HEK293 (cell line): ENCODE measurements around the gene LRRC8D.

Experiments
- GLIS2 ChIP-seq: fragments of 450-650 bp; formaldehyde crosslinking; IDR thresholded peaks from 2 replicates; pipeline ENCODE4 v1.5.1; 2016; ENCODE audit warnings: missing biosample characterization, missing genetic modification characterization
- MZF1 ChIP-seq: fragments of 450-650 bp; formaldehyde crosslinking; IDR thresholded peaks from 2 replicates; pipeline ENCODE4 v1.5.1; 2017; ENCODE audit warnings: missing biosample characterization, missing genetic modification characterization, borderline replicate concordance
- PRDM1 ChIP-seq: fragments of 450-650 bp; formaldehyde crosslinking; IDR thresholded peaks from 2 replicates; pipeline ENCODE4; 2016; ENCODE audit warnings: missing biosample characterization, missing genetic modification characterization
- SETDB1 ChIP-seq: IDR thresholded peaks from one replicate; pipeline ENCODE4 v1.6.1; 2017; ENCODE audit warnings: mild to moderate bottlenecking, low read length, moderate library complexity, mixed read lengths; ENCODE audit not compliant: insufficient read length
- TCF7L2 ChIP-seq: IDR thresholded peaks from 2 replicates; pipeline ENCODE4 v1.6.1; 2011; ENCODE audit warnings: low read depth, mild to moderate bottlenecking, inconsistent platforms, low read length, moderate library complexity, borderline replicate concordance
- ZNF132 ChIP-seq: fragments of 450-650 bp; formaldehyde crosslinking; IDR thresholded peaks from 2 replicates; pipeline ENCODE4 v1.5.1; 2017; ENCODE audit warnings: missing biosample characterization, missing genetic modification characterization, borderline replicate concordance
- ZNF530 ChIP-seq: fragments of 450-650 bp; formaldehyde crosslinking; IDR thresholded peaks from 2 replicates; pipeline ENCODE4 v1.5.1; 2016; ENCODE audit warnings: low read depth, missing biosample characterization, missing genetic modification characterization
- ZNF660 ChIP-seq: fragments of 450-650 bp; IDR thresholded peaks from 2 replicates; pipeline ENCODE4 v1.5.1; 2018; ENCODE audit warnings: missing biosample characterization, mild to moderate bottlenecking, missing genetic modification characterization
- ZNF707 ChIP-seq: fragments of 450-650 bp; formaldehyde crosslinking; IDR thresholded peaks from 2 replicates; pipeline ENCODE4 v1.5.1; 2016; ENCODE audit warnings: missing biosample characterization, missing genetic modification characterization
- TF ChIP-seq, protein P1 (sequence below): fragments of 450-650 bp; formaldehyde crosslinking; IDR thresholded peaks from 2 replicates; pipeline ENCODE4 v1.5.1; 2016; ENCODE audit warnings: missing biosample characterization, missing genetic modification characterization
- TF ChIP-seq, protein P2 (sequence below): fragments of 450-650 bp; formaldehyde crosslinking; IDR thresholded peaks from 2 replicates; pipeline ENCODE4 v1.5.1; 2016; ENCODE audit warnings: missing biosample characterization, missing genetic modification characterization, low read depth
- TF ChIP-seq, protein P3 (sequence below): fragments of 450-650 bp; formaldehyde crosslinking; IDR thresholded peaks from 2 replicates; pipeline ENCODE4 v1.5.1; 2017; ENCODE audit warnings: missing biosample characterization, missing genetic modification characterization

GRCh38 chr1:89952605-89953130 is 131.8 kb downstream of the LRRC8D start:
- TF ChIP-seq, protein P1, sequence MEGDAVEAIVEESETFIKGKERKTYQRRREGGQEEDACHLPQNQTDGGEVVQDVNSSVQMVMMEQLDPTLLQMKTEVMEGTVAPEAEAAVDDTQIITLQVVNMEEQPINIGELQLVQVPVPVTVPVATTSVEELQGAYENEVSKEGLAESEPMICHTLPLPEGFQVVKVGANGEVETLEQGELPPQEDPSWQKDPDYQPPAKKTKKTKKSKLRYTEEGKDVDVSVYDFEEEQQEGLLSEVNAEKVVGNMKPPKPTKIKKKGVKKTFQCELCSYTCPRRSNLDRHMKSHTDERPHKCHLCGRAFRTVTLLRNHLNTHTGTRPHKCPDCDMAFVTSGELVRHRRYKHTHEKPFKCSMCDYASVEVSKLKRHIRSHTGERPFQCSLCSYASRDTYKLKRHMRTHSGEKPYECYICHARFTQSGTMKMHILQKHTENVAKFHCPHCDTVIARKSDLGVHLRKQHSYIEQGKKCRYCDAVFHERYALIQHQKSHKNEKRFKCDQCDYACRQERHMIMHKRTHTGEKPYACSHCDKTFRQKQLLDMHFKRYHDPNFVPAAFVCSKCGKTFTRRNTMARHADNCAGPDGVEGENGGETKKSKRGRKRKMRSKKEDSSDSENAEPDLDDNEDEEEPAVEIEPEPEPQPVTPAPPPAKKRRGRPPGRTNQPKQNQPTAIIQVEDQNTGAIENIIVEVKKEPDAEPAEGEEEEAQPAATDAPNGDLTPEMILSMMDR (tag by site-specific recombination) = no peak
- TF ChIP-seq ZNF132 (tag by site-specific recombination) = no peak
- no peak for TF ChIP-seq SETDB1
- no peak for TF ChIP-seq ZNF660
- TF ChIP-seq, protein P2, sequence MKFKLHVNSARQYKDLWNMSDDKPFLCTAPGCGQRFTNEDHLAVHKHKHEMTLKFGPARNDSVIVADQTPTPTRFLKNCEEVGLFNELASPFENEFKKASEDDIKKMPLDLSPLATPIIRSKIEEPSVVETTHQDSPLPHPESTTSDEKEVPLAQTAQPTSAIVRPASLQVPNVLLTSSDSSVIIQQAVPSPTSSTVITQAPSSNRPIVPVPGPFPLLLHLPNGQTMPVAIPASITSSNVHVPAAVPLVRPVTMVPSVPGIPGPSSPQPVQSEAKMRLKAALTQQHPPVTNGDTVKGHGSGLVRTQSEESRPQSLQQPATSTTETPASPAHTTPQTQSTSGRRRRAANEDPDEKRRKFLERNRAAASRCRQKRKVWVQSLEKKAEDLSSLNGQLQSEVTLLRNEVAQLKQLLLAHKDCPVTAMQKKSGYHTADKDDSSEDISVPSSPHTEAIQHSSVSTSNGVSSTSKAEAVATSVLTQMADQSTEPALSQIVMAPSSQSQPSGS (tag by site-specific recombination) = no peak
- TF ChIP-seq, protein P3, sequence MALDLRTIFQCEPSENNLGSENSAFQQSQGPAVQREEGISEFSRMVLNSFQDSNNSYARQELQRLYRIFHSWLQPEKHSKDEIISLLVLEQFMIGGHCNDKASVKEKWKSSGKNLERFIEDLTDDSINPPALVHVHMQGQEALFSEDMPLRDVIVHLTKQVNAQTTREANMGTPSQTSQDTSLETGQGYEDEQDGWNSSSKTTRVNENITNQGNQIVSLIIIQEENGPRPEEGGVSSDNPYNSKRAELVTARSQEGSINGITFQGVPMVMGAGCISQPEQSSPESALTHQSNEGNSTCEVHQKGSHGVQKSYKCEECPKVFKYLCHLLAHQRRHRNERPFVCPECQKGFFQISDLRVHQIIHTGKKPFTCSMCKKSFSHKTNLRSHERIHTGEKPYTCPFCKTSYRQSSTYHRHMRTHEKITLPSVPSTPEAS (tag by site-specific recombination) = no peak
- TF ChIP-seq MZF1 = no peak
- TF ChIP-seq ZNF530 (tag by site-specific recombination) = no peak
- no peak for TF ChIP-seq TCF7L2
- TF ChIP-seq PRDM1 (tag by site-specific recombination) = no peak
- TF ChIP-seq ZNF707 (tag by site-specific recombination) = no peak
- TF ChIP-seq GLIS2 (tag by site-specific recombination) = no peak
